ENCODE results near the gene PAXIP1.

The PAXIP1 gene

DNA sequence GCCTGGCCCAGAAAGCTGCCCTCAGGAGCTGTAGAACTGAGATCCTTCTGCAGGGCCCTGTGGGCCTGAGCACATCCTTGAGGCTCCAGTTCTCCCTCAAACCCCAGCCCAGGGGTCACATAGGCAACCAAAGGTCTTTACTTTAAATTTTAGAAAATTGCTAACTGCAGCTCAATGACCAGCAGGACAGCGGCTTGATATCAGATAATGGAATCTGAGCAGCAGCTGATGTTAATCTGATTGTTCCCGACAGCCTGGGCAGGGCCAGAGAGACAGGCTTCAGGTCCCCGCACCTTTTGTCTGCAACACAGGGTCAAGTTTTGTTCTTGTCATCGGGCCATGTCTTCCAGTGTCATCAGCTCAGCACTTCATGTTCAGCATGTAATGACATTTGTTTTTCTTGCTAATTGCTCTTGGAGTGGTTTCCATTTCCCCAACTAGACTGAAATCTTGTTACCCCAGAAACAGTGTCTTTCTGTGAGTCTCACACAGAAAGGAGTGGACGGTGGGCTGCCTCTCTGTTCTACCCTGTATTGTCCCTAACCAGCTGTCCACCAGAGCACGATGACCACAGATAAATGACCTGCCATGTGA is 91.0 kb downstream of the PAXIP1 start:
- DNase-seq, result no peak

DNA sequence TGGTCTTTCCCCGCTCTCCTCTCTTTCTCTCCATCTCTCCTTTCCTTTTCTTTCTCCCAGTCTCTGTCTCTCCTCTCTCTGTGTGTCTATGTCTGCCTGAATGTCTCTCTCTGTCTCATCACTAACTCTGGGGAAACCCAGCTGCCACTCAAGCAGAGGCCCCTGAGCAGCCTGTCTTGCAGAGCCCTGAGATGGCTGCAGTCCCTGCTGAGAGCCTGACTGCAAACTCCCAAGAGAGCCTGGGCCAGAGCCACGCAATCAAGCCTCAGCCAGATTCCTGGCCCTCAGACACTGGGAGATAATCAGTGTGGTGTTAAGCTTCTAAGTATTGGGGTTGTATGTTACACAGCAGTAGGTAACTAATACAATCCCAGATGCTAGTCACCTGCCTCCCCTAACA is 91.5 kb downstream of the PAXIP1 start:
- no peak for DNase-seq

DNA sequence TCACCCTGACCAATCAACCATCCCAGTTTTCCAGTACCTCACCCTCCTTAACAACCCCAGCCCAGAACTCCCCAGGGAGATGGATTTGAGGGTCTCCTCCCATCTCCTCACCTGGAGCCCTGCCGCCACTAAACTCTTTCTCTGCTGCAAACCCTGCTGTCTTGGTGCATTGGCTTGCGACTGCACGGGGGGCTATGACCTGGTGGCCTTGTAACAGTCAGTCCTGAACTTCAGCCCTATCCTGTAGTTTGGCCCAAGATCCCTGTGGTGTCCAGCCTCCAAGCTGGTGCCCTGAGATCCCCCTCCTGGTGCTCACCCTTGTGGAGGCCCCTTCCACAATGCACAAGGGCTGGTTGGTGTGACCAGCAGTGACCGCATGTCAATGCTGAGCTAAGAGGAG is 91.9 kb downstream of the PAXIP1 start:
- DNase-seq, result no peak

DNA sequence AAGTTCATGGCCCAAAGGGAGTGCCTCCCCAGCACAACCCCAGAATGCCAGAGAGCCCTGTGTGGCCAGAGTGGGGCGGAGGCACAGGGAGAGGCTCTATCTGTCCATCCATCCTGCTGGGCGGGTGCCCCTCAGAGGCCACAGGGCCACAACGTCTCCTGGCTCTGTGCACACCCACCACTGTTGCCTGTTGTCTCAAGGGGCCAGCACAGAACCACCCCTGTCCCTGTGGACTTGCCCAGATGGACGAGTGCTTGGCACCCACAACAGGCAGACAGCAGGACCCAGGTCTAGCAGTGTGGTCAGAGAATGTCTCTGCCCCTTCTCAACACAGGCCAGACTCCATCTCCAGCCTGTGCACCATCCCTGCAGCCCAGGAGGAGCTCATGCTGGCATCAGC is 92.8 kb downstream of the PAXIP1 start:
- DNase-seq, result no peak

DNA sequence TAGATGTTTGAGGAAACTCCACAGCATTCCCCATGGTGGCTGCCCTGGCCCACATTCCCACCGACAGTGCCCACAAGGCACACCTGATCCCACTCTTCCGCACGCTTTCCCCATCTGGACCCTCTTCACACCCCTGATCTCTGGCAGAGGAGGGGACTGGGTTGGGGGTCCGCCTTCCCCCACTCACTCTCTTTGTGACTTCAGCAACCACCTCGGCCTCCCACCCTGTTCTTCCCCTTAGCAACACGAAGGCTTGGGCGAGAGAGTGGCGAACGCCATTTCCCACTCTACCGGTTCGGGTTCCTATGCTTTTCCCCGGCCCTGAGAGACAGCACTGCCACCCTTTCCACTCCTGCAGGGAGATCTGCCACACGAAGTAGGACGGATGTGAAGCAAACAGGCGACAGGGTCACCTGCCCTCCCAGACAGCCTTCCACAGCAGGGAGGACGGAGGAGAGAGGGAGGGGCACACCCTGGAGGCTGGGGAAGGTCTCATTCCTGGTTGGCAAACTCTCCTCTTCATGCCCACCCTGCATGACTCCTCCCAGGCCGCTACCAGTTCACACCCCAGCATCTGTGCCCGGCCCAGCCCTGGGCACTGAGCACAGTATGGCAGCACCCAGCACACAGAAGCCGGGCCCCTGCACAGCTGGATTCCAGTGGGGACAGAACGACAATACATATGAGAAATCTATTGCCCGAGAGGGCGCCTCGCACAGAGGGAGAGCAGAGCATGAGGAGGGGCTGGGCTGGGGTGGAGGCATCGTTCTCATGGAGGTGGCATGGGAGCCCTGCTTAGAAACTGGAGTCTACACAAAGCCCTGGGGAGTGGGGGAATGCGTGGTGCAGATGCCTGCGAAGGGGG is 93.5 kb downstream of the PAXIP1 start:
- DNase-seq, result no peak

DNA sequence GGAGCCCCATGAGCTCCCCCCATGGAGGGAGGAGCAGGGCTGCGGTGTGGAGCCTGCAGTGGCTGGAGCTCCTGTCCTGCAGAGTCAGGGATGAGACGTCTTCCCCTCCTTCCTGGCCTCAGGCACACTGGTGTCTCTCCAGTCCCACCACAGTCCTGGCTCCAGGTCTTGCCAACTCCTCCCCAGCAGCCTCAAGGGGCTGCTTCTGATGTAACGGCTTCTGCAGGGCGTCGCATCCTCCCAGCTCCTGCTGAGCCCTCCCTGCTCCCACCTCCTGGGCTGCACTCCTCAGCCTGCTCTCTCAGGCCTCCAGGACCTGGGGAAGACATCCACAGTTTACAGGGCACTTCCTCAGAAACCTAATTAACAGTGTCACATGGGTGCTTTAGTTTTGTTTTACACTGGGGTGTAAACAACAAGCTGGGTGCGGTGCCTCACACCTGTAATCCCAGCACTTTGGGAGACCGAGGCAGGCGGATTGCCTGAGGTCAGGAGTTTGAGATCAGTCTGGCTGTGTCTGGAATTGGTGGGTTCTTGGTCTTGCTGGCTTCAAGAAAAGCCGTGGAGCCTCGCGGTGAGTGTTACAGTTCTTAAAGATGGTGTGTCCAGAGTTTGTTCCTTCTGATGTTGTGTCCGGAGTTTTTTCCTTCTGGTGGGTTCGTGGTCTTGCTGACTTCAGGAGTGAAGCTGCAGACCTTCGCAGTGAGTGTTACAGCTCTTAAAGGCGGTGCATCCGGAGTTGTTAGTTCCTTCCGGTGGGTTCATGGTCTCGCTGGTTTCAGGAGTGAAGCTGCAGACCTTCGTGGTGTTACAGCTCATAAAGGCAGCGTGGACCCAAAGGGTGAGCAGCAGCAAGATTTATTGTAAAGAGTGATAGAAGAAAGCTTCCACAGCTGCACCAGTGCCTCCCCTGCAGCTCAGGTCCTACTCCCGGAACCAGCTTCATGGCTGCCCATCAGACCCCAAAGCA is 95.0 kb downstream of the PAXIP1 start:
- DNase-seq, result no peak

DNA sequence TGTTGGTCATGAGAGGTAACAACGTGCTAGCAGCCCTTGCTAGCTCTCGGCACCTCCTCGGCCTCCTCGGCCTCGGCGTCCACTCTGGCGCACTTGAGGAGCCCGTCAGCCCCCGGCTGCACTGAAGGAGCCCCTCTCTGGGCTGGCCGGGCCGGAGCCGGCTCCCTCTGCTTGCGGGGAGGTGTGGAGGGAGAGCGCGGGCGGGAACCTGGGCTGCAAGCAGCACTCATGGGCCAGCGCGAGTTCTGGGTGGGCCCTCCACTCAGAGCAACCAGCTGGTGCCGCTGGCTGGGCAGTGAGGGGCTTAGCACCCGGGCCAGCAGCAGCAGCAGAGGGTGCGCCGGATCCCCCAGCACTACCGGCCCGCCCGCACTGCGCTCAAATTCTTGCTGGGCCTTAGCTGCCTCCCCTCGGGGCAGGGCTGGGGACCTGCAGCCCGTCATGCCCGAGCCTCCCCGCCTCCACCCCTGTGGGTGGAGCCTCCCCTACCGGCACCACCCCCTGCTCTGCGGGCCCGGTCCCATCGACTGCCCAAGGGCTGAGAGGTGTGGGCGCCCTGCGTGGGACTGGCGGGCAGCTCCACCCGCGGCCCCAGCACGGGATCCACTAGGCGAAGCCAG is 96.1 kb downstream of the PAXIP1 start:
- no peak for DNase-seq

DNA sequence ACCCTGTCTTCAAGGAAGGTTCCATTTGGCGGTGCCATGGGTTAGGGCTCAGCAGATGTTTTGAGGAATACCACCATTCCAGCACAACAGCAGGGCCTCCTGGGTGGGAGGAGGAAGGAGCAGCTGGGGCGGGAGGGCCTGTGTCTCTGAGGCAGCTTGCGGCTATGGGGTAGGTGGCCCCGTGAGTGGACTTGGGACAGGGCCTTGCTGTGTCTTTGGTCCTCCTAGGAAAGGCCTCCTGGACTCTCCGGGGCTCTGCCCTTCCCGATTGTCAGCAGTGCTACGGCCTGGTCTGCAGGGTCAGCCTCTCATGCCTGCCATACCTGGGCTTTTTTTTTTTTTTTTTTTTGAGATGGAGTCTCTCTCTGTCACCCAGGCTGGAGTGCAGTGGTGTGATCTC is 96.7 kb downstream of the PAXIP1 start:
- no peak for DNase-seq

DNA sequence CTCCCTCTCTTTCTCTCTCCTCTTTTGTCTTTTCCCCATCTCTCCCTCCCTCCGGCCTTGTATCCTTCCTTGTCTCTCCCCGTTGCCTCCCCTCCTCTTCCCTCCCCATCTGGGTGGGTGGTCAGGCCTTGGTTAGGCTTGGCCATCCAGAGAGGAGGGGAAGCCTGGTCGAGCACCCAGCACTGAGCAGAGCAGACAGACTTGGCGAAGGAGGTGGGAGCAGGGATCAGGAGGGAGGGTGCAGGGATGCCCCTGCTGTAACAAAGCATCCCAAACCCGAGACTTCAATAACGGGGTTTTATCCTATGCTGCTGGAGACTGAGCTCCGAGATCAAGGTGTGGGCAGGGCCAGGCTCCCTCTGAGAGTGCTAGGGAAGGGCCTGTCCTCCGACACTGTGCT is 97.3 kb downstream of the PAXIP1 start:
- no peak for DNase-seq

DNA sequence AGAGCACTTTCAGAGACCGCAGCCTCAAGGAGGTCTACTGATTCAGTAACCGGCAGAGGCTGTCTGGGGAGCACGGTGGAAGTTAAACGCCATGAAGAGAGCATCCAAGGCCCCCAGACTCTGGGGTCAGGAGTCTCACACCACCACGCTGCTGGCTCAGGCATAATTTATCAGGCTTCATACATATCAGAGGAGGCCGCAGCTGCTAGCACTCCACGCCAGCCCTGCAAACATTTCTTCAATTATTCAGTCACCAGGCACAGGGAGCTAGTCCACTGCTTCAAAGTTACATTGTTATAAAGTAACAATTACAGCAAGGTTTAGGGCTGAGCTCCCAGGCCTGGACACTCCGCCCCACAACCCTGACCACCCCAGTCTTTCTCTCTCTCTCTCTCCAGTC is 97.8 kb downstream of the PAXIP1 start:
- no peak for DNase-seq

DNA sequence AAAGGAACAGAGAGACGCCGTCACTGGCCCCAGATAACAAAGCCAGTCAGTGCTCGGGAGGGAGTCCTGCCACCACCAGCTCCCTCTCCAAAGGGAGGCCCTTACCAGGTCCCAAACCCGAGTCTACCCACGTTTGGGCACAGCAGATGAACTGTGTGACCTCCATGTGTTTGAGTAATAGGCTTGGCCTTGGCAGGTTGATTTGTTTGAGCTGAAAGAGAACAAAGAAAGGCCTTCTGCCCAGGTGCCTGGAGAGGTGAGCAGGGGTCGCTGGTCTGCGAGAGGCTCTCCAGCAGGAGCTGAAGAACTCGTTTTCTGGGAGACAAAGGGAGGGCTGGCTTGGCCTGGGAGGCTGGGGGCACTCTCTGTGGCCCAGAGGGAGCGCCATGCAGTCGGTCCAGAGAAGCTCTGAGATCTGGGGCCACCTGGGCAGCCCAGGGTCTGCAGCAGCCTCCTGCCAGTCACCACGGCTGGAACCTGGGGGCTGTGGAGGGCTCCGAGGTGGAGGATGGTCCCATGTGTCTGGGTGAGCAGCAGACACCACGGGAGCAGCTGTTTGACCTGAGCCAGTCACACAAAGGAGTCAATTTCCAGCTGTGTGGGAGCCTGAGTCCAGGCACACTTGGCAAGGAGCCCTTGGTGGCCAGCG is 99.7 kb downstream of the PAXIP1 start:
- DNase-seq, result no peak

DNA sequence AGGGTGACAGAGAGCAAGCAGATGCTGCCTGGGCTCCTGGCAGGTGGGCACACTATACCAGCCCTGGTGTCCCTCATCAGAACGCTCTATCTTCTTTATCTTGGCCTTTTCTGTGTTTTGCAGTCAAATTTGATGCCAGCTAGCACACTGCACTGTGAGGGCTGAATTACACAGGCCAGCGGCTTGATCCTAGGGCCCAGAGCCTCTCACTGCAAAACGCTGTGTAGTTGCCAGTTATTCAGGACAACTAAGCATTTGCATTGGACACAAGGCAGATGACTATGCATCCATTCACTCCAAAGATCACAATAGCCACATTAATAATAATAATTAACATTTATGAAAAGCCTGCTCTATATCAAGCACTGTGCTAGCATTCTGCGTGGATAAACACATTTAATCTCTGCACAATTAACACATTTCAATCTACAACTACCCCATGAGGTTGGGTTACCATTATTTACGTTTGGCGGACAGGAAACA is 100.3 kb downstream of the PAXIP1 start:
- no peak for DNase-seq

DNA sequence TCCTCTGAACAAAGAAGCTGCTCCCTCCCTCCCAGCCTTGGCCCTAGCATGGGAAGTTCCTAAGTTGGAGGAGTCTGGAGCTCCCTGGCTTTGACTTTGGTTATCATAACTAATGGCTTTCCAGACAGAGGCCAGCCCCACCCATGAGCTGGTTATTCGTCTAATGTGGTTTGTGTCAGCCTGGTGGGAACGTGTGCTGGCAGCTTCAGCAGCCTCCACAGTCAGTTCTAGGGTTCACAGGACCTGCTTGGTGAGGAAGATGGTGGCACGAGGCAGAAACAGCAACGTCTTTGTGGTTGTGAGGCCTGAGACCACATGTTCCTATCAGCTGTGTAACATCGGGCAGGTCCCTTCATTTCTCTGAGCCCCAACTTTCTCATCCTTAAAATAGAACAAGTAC is 103.1 kb downstream of the PAXIP1 start:
- DNase-seq, result no peak

DNA sequence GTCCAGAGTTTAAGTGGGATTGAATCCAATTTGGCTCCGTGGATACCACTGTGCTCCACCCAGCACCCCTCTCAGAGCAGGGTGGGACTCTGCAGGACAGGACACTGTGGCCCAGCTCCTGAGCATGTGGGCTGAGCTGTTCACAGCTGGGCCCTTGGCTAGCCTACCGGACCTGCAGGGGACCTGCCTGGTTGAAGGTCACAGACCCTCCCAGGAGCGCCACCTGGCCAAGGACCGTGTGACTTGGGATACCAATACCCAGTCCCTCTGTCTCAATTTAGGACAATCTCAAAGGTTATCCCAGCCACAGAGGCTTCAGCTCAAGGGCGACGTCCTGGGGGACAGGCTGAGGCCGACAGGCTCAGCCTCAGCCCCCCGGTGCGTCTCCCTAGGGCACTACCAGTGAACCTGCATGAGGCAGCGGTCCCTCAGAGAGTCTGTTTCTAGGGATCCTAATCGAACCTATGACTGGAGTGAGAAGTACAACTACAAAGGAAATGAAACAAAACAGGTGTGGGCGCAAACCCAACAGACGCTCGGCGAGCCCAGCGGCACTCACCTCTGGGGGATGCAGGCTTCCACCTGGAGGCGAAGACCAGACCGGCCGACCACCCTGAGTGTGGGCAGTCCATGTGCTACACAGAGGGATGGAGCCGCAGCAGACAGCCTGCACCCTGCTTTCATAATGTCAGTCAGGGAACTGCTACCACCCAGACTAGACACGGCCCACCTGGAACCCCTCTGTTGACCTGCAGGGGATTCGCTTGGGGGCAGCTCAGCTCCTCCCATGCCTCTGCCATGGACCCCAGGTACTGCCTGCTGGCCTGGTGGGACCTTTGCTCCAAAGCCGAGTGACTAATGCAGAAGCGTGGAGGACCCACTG is 103.7 kb downstream of the PAXIP1 start:
- DNase-seq, result no peak

DNA sequence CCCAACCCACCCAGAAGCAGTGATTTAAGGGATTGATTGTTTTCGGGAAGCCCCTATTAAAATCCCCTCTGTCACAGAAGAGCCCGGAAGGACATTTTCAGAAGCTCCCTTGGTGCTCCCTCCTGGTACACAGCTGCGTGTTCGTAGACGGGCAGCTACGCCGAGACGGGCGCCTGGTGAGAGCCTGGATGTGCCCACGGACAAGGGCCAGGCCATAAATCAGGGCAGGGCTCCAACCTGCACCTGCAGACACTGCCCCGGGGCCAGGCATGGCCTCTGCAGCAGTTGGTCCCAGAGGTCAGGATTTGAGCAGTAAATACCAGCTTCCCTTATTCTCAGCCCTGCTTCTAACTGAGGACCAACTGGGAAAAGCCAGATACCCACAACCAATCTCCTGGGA is 106.8 kb downstream of the PAXIP1 start:
- DNase-seq, result no peak
